SK-N-SH (cell line): ENCODE data around the gene TIMM8B. TPM values are rescaled to one million over a fixed set of nuclear protein-coding genes. Genes with fewer than 3 reads are reported as not detected.

Experiments
- CTCF ChIA-PET: fragments of 300-600, 350-600 bp; formaldehyde crosslinking; extraction: SDS; loops from one replicate; lab custom pipeline; 2021; lab: Yijun Ruan, JAX
- POLR2A ChIA-PET: fragments of 350-600 bp; sonication (Branson Sonifier 250); formaldehyde crosslinking; extraction: SDS; loops from one replicate; lab custom pipeline; 2020; ENCODE audit warnings: antibody characterized with exemption, inconsistent platforms; lab: Yijun Ruan, JAX
- DNase-seq: peaks from one replicate; pipeline ENCODE4 v3.0.0; 2012
- H2AFZ ChIP-seq: fragments of 200-600 bp; sonication (generic); 2 replicates; pipeline ENCODE4 v1.8.1; 2016; ENCODE audit warnings: antibody characterized with exemption, mild to moderate bottlenecking, low read depth
- H3F3A ChIP-seq: fragments of 200-600 bp; sonication (generic); replicated peaks from 2 replicates; pipeline ENCODE3; 2016; ENCODE audit warnings: antibody characterized with exemption, mild to moderate bottlenecking; ENCODE audit not compliant: insufficient read depth
- H3K27ac ChIP-seq, 2 experiments: fragments of 200-500 bp in 1 of 2; fragments of 200-600 bp in 1 of 2; sonication (Bioruptor generic) in 1 of 2; sonication (generic), shearing (Covaris generic) in 1 of 2; 2 replicates each; pipeline versions ENCODE4 v1.5.1 to v1.6.1; 2014 to 2016; ENCODE audit warnings: low read depth in 2 of 2, inconsistent platforms in 1 of 2, low read length in 1 of 2, mild to moderate bottlenecking in 1 of 2, mixed read lengths in 1 of 2
- H3K27me3 ChIP-seq: fragments of 200-600 bp; sonication (generic), shearing (Covaris generic); 2 replicates; pipeline ENCODE4 v1.6.1; 2016; ENCODE audit warnings: mixed run types; ENCODE audit not compliant: insufficient read depth
- H3K36me3 ChIP-seq, 2 experiments: fragments of 200-500 bp in 1 of 2; fragments of 200-600 bp in 1 of 2; sonication (Bioruptor generic) in 1 of 2; sonication (generic) in 1 of 2; replicated peaks in 1 of 2; 2 replicates each; pipeline versions ENCODE3 to v1.5.1; 2014 to 2016; ENCODE audit warnings: low read length in 1 of 2, mild to moderate bottlenecking in 1 of 2; ENCODE audit not compliant: insufficient read depth in 2 of 2, control insufficient read depth in 1 of 2
- H3K4me1 ChIP-seq, 2 experiments: fragments of 200-500 bp in 1 of 2; fragments of 200-600 bp in 1 of 2; sonication (Bioruptor generic) in 1 of 2; sonication (generic), shearing (Covaris generic) in 1 of 2; 2 replicates each; pipeline versions ENCODE4 v1.5.1 to v1.6.1; 2014 to 2016; ENCODE audit warnings: low read depth in 1 of 2, low read length in 1 of 2, mixed run types in 1 of 2; ENCODE audit not compliant: insufficient read depth in 2 of 2, control insufficient read depth in 1 of 2
- H3K4me2 ChIP-seq: fragments of 200-600 bp; sonication (generic), shearing (Covaris generic); 2 replicates; pipeline ENCODE4 v1.6.1; 2017; ENCODE audit warnings: mixed run types
- H3K4me3 ChIP-seq, 2 experiments: fragments of 200-500 bp in 1 of 2; fragments of 200-600 bp in 1 of 2; sonication (Bioruptor generic) in 1 of 2; sonication (generic), shearing (Covaris generic) in 1 of 2; 2 replicates each; pipeline versions ENCODE4 v1.5.1 to v1.8.1; 2014 to 2016; ENCODE audit warnings: low read depth in 2 of 2, inconsistent platforms in 1 of 2, low read length in 1 of 2, mild to moderate bottlenecking in 1 of 2, mixed read lengths in 1 of 2, moderate library complexity in 1 of 2
- H3K79me2 ChIP-seq: fragments of 200-600 bp; sonication (generic); 2 replicates; pipeline ENCODE4 v1.8.1; 2017; ENCODE audit warnings: mild to moderate bottlenecking; ENCODE audit not compliant: insufficient read depth
- H3K9ac ChIP-seq: fragments of 200-600 bp; sonication (generic); 2 replicates; pipeline ENCODE4 v1.6.1; 2017; ENCODE audit warnings: mixed run types
- H3K9me2 ChIP-seq: fragments of 200-600 bp; sonication (generic); 2 replicates; pipeline ENCODE4 v1.6.1; 2017; ENCODE audit warnings: mixed run types
- H3K9me3 ChIP-seq: fragments of 200-600 bp; sonication (generic); 2 replicates; pipeline ENCODE4 v1.6.1; 2017; ENCODE audit warnings: mixed run types, mild to moderate bottlenecking, moderate library complexity
- H4K20me1 ChIP-seq: fragments of 200-600 bp; sonication (generic); 2 replicates; pipeline ENCODE4 v1.6.1; 2017; ENCODE audit warnings: mild to moderate bottlenecking, mixed run types; ENCODE audit not compliant: insufficient read depth
- ELF1 ChIP-seq: IDR thresholded peaks from 2 replicates; pipeline ENCODE4 v1.4.0; 2012
- EP300 ChIP-seq, 2 experiments: IDR thresholded peaks; 2 replicates each; pipeline versions ENCODE4 v1.4.0 to v1.6.1; 2012; ENCODE audit warnings: borderline replicate concordance in 1 of 2, low read depth in 1 of 2, low read length in 1 of 2
- FOSL2 ChIP-seq: IDR thresholded peaks from 2 replicates; pipeline ENCODE4 v1.4.0; 2012; ENCODE audit warnings: low read depth, mild to moderate bottlenecking, moderate library complexity, borderline replicate concordance
- FOXM1 ChIP-seq: IDR thresholded peaks from 2 replicates; pipeline ENCODE4 v1.4.0; 2012; ENCODE audit warnings: low read depth, mild to moderate bottlenecking
- GABPA ChIP-seq: IDR thresholded peaks from 2 replicates; pipeline ENCODE4 v1.4.0; 2012; ENCODE audit warnings: low read depth, mild to moderate bottlenecking
- GATA2 ChIP-seq: sonication (generic); formaldehyde crosslinking; IDR thresholded peaks from 2 replicates; pipeline ENCODE4 v1.5.0; 2020; ENCODE audit warnings: mild to moderate bottlenecking, missing genetic modification reagents
- IRF3 ChIP-seq: fragments of 150-350 bp; IDR thresholded peaks from 2 replicates; pipeline ENCODE4 v1.6.1; 2016; ENCODE audit warnings: mild to moderate bottlenecking, low read depth, low read length
- MXI1 ChIP-seq: IDR thresholded peaks from 2 replicates; pipeline ENCODE4 v1.6.1; 2012; ENCODE audit warnings: mild to moderate bottlenecking, low read depth, low read length, improper control_type of control experiment
- NRF1 ChIP-seq: IDR thresholded peaks from 2 replicates; pipeline ENCODE4 v1.6.1; 2012; ENCODE audit warnings: low read depth, mild to moderate bottlenecking, low read length
- REST ChIP-seq: IDR thresholded peaks from 2 replicates; pipeline ENCODE4 v1.6.1; 2012; ENCODE audit warnings: mild to moderate bottlenecking, low read depth, low read length, moderate library complexity
- SIN3A ChIP-seq: IDR thresholded peaks from 2 replicates; pipeline ENCODE4 v1.6.1; 2012; ENCODE audit warnings: low read depth, mild to moderate bottlenecking, low read length, moderate library complexity, borderline replicate concordance
- SMC3 ChIP-seq: IDR thresholded peaks from 2 replicates; pipeline ENCODE4 v1.6.1; 2012; ENCODE audit warnings: low read depth, low read length, improper control_type of control experiment
- TCF12 ChIP-seq: IDR thresholded peaks from 2 replicates; pipeline ENCODE4 v1.4.0; 2012
- USF1 ChIP-seq: IDR thresholded peaks from 2 replicates; pipeline ENCODE4 v1.4.0; 2012; ENCODE audit warnings: low read depth, borderline replicate concordance
- WGBS: methylation state at CpG from one replicate; pipeline ENCODE4 v1.1.6; 2017; ENCODE audit warnings: low lambda C conversion rate; 5-methylcytosine and 5-hydroxymethylcytosine counted together
- polyA plus RNA-seq, 3 experiments: library from polyadenylated mRNA; depleted of rRNA; stranded (reverse); fragments of >200 nt; gene quantifications; 2 replicates each; pipeline ENCODE4 v1.2.3, GENCODE V29; 2012

The TIMM8B gene
- polyA plus RNA-seq, 1 of the 3 experiments (the other 2 are of a cell fraction), result 188 TPM

GRCh38 chr11:112114460-112114859, 27.9 kb upstream of the TIMM8B start:
- Histone ChIP-seq H3K27ac (no peak overlapping the region), H3K36me3 (no peaks in the 10 kb centered on the region), H3K9me3 (no peaks in the 10 kb centered on the region), H3K9me2 (no peaks in the 10 kb centered on the region), H3K27me3 (no peaks in the 10 kb centered on the region)
- whole genome bisulfite sequencing, result 69% methylated on average over 2 of the region's 2 CpGs
- CTCF ChIA-PET, result interaction anchor here (0.8 to 7.0 kb wide), 27 partner anchors 7 to 447 kb away, joined by 3 to 76 read pairs (median 5); partner anchors contain the start of genes BCO2, SDHD, TEX12 and TIMM8B
- no peak for TF ChIP-seq REST
- no peak for TF ChIP-seq GABPA
- no peak for TF ChIP-seq FOXM1
- TF ChIP-seq SMC3, result no peak
- TF ChIP-seq GATA2 (CRISPR knock-in tag), result no peak
- TF ChIP-seq USF1, result no peak
- TF ChIP-seq IRF3, result no peak
- no peak for TF ChIP-seq SIN3A
- no peak for TF ChIP-seq NRF1
- no peak for TF ChIP-seq MXI1
- no peak for TF ChIP-seq EP300 (IDR thresholded peaks at IDR 0.05; ENCODE audit: borderline replicate concordance in 1 of 2, low read depth in 1 of 2, low read length in 1 of 2)
- TF ChIP-seq FOSL2, result no peak
- no peak for TF ChIP-seq ELF1
- TF ChIP-seq TCF12, result no peak
- TF ChIP-seq, all 33 proteins: peak for 0
- Histone ChIP-seq H4K20me1 (no peaks in the 10 kb centered on the region), H2AFZ (no peak overlapping the region), H3K4me3 (no peak overlapping the region), H3K4me2 (no peak overlapping the region), H3F3A (peaks cover 12% of the 10 kb centered on the region), H3K9ac (no peak overlapping the region), H3K4me1 (peaks cover 0 to 7% of the 10 kb centered on the region in 2 experiments; a peak in 1 of 4 replicates), H3K79me2 (no peaks in the 10 kb centered on the region)
- no peak for DNase-seq
- POLR2A ChIA-PET, result no interaction called here
